GM12872 (cell line): ENCODE data around the gene KCNJ14.
A peak's percentile ranks its signal among the peaks of the same experiment; 100 is the strongest.

Experiments used
- CTCF ChIP-seq: IDR thresholded peaks from 3 replicates; pipeline ENCODE4 v1.5.1; 2011; ENCODE audit warnings: low read depth, mild to moderate bottlenecking, low read length, moderate library complexity; ENCODE audit not compliant: insufficient read depth

The KCNJ14 gene

GRCh38 chr19:48487948-48488347, 32.6 kb downstream of the KCNJ14 start:
- no peak for TF ChIP-seq CTCF

- TF ChIP-seq CTCF = peak; percentile 99
These were observed 34.3 kb downstream of the KCNJ14 start for GRCh38 chr19:48489608-48490216.

GRCh38 chr19:48490981-48491792, 35.8 kb downstream of the KCNJ14 start:
- TF ChIP-seq CTCF = no peak

GRCh38 chr19:48491793-48492123, 36.4 kb downstream of the KCNJ14 start:
- no peak for TF ChIP-seq CTCF

- TF ChIP-seq CTCF = no peak
These were observed 37.7 kb downstream of the KCNJ14 start for GRCh38 chr19:48492925-48493717.

GRCh38 chr19:48493718-48494401, 38.5 kb downstream of the KCNJ14 start:
- TF ChIP-seq CTCF = no peak

- TF ChIP-seq CTCF = no peak
These were observed 40.0 kb downstream of the KCNJ14 start for GRCh38 chr19:48495396-48495795.
